ENCODE results near the gene PHLDA2. TPM values are rescaled to one million over a fixed set of nuclear protein-coding genes. Genes with fewer than 3 reads are reported as not detected.

The PHLDA2 gene
- total and polyA plus RNA-seq, 2 of the 13 experiments (the other 11 are each of a cell fraction or from before 2014, with no cell fraction given): 0.55 to 0.78 TPM

DNA sequence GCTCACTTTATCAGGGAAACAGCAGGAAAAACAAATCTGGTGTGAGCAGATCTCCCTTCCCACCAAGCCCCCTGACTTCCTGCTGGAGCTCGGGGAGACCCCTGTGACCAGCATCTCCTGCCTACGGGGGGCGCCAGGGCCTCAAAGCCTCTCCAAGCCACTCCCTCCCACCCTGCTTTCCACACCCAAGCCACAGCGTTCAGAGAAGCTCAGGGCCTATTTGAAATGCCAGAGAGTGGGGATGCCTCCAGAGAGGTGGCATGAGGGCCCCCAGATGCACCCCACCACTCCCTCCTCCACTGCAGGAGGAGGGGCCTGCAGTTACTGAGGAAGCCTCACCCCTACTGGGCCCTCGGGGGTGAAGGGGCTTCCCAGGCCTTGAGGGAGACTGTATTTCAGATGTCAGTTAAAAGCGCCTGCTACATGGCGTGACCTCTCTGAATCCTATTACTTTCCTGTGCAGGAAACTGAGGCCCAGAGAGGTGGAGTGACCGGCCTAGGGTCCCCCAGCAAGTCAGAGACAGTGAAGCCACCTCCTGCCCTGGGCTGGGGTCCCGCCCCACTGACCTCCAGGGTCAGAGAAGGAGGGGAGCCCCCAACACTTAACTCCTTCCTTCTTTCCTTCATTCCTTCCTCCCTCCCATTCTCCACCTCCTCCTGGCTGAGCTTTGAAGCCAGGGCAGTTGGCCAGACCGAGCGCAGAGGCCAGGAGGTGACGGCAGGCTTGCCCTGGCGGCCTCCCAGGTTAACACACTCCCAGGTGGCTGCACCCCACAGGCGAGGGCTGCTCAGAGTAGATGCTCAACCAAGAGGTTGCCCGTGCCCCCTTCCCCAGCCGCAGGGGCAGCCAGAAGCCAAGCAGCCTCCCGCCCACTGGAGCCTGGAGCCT lies 37.6 kb downstream of the PHLDA2 start (continued):
- TF ChIP-seq, protein P1, sequence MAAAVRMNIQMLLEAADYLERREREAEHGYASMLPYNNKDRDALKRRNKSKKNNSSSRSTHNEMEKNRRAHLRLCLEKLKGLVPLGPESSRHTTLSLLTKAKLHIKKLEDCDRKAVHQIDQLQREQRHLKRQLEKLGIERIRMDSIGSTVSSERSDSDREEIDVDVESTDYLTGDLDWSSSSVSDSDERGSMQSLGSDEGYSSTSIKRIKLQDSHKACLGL (CRISPR knock-in tag; IDR thresholded peaks at IDR 0.05): no peak
- TF ChIP-seq FOXK2 (IDR thresholded peaks at IDR 0.05): no peak
- TF ChIP-seq, protein P2, sequence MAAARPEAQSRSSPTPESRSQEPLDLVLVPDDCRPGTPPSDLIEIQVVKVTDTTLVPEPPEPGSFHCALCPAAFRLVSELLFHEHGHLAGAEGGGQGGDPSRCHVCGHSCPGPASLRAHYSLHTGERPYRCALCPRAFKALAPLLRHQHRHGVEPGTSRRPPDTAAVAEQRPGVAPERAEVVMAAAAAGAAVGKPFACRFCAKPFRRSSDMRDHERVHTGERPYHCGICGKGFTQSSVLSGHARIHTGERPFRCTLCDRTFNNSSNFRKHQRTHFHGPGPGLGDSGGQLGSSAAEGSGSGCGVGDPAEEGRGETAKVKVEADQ (CRISPR knock-in tag; IDR thresholded peaks at IDR 0.05; ENCODE audit: borderline replicate concordance): no peak; the same call in 1 of the 2 replicates
- TF ChIP-seq ZNF768 (CRISPR knock-in tag; IDR thresholded peaks at IDR 0.05): peak; percentile 82
- no peak for TF ChIP-seq MBNL3 (CRISPR knock-in tag; conservative IDR thresholded peaks at IDR 0.05)
- TF ChIP-seq, protein P3, sequence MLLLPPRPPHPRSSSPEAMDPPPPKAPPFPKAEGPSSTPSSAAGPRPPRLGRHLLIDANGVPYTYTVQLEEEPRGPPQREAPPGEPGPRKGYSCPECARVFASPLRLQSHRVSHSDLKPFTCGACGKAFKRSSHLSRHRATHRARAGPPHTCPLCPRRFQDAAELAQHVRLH (CRISPR knock-in tag; IDR thresholded peaks at IDR 0.05; ENCODE audit: borderline replicate concordance, low read depth): no peak
- no peak for TF ChIP-seq SNAPC2 (CRISPR knock-in tag; IDR thresholded peaks at IDR 0.05)
- no peak for TF ChIP-seq ZNF660 (CRISPR knock-in tag; IDR thresholded peaks at IDR 0.05; ENCODE audit: borderline replicate concordance, low read depth)
- TF ChIP-seq, protein P4, sequence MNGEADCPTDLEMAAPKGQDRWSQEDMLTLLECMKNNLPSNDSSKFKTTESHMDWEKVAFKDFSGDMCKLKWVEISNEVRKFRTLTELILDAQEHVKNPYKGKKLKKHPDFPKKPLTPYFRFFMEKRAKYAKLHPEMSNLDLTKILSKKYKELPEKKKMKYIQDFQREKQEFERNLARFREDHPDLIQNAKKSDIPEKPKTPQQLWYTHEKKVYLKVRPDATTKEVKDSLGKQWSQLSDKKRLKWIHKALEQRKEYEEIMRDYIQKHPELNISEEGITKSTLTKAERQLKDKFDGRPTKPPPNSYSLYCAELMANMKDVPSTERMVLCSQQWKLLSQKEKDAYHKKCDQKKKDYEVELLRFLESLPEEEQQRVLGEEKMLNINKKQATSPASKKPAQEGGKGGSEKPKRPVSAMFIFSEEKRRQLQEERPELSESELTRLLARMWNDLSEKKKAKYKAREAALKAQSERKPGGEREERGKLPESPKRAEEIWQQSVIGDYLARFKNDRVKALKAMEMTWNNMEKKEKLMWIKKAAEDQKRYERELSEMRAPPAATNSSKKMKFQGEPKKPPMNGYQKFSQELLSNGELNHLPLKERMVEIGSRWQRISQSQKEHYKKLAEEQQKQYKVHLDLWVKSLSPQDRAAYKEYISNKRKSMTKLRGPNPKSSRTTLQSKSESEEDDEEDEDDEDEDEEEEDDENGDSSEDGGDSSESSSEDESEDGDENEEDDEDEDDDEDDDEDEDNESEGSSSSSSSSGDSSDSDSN (CRISPR knock-in tag; IDR thresholded peaks at IDR 0.05): no peak; the same call in 1 of the 2 replicates
- TF ChIP-seq, protein P5, sequence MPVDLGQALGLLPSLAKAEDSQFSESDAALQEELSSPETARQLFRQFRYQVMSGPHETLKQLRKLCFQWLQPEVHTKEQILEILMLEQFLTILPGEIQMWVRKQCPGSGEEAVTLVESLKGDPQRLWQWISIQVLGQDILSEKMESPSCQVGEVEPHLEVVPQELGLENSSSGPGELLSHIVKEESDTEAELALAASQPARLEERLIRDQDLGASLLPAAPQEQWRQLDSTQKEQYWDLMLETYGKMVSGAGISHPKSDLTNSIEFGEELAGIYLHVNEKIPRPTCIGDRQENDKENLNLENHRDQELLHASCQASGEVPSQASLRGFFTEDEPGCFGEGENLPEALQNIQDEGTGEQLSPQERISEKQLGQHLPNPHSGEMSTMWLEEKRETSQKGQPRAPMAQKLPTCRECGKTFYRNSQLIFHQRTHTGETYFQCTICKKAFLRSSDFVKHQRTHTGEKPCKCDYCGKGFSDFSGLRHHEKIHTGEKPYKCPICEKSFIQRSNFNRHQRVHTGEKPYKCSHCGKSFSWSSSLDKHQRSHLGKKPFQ (CRISPR knock-in tag; IDR thresholded peaks at IDR 0.05; ENCODE audit: insufficient replicate concordance): no peak
- no peak for TF ChIP-seq PHF20 (CRISPR knock-in tag; IDR thresholded peaks at IDR 0.05)
- TF ChIP-seq, protein P6, sequence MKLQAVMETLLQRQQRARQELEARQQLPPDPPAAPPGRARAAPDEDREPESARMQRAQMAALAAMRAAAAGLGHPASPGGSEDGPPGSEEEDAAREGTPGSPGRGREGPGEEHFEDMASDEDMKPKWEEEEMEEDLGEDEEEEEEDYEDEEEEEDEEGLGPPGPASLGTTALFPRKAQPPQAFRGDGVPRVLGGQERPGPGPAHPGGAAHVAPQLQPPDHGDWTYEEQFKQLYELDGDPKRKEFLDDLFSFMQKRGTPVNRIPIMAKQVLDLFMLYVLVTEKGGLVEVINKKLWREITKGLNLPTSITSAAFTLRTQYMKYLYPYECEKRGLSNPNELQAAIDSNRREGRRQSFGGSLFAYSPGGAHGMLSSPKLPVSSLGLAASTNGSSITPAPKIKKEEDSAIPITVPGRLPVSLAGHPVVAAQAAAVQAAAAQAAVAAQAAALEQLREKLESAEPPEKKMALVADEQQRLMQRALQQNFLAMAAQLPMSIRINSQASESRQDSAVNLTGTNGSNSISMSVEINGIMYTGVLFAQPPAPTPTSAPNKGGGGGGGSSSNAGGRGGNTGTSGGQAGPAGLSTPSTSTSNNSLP (IDR thresholded peaks at IDR 0.05; ENCODE audit: low read depth, low read length): no peak
- TF ChIP-seq ZNF143 (CRISPR knock-in tag; IDR thresholded peaks at IDR 0.05): no peak
- no peak for TF ChIP-seq ZNF530 (CRISPR knock-in tag; IDR thresholded peaks at IDR 0.05; ENCODE audit: low read depth)
- no peak for TF ChIP-seq MTF2 (CRISPR knock-in tag; IDR thresholded peaks at IDR 0.05; ENCODE audit: borderline replicate concordance)
- TF ChIP-seq, protein P7, sequence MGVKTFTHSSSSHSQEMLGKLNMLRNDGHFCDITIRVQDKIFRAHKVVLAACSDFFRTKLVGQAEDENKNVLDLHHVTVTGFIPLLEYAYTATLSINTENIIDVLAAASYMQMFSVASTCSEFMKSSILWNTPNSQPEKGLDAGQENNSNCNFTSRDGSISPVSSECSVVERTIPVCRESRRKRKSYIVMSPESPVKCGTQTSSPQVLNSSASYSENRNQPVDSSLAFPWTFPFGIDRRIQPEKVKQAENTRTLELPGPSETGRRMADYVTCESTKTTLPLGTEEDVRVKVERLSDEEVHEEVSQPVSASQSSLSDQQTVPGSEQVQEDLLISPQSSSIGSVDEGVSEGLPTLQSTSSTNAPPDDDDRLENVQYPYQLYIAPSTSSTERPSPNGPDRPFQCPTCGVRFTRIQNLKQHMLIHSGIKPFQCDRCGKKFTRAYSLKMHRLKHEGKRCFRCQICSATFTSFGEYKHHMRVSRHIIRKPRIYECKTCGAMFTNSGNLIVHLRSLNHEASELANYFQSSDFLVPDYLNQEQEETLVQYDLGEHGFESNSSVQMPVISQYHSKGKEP (CRISPR knock-in tag; IDR thresholded peaks at IDR 0.05): no peak
- no peak for TF ChIP-seq NPAS2 (CRISPR knock-in tag; IDR thresholded peaks at IDR 0.05; ENCODE audit: borderline replicate concordance)
- 0 out of 2 replicates have a peak, but pooled peaks have one; percentile 35 for TF ChIP-seq ZNF205 (CRISPR knock-in tag; IDR thresholded peaks at IDR 0.05)
- peak; percentile 30; the same call in 1 of the 2 replicates for TF ChIP-seq RXRA (CRISPR knock-in tag; IDR thresholded peaks at IDR 0.05)
- TF ChIP-seq HNRNPUL1 (IDR thresholded peaks at IDR 0.05; ENCODE audit: low read depth, low read length): no peak

Data from HepG2 (cell line).